K562 treated with DMSO at 1 percent for 24 hours (cell line): ENCODE data around the gene APLP2. TPM values are rescaled to one million over a fixed set of nuclear protein-coding genes. Genes with fewer than 3 reads are reported as not detected.

Experiments
- total RNA-seq: library from RNA; unstranded; fragments of 300-600 nt; gene quantifications from 2 replicates; pipeline ENCODE4 v1.2.3, GENCODE V29; 2022; ENCODE audit warnings: low read depth; ENCODE audit not compliant: insufficient read depth

APLP2 gene
- 204 and 217 TPM in 2 replicates for total RNA-seq

GRCh38 chr11:130069659-130070108 is at the start of gene APLP2:
APLP2 (plus strand) TSS chr11:130069894; CDS start chr11:130069978, 84 bp downstream.

GRCh38 chr11:130159657-130160497 is 90.2 kb downstream of the APLP2 start, which contains the start of gene ST14:
ST14 (plus strand) TSS chr11:130159782; CDS start chr11:130159980, 198 bp downstream.

Other genes with a start within 250 kb of the APLP2 start
- gene NFRKB, start 174.3 kb upstream of the APLP2 start, total RNA-seq, result 27.6 and 30.0 TPM in 2 replicates
- 3.6 TPM in 2 replicates for gene PRDM10, start 67.1 kb upstream of the APLP2 start, total RNA-seq
- 0.38 TPM in 1 of 2 replicates, not detected in the other for gene ST14, start 89.9 kb downstream of the APLP2 start, total RNA-seq
- 9.0 and 15.8 TPM in 2 replicates for gene ZBTB44, start 245.0 kb downstream of the APLP2 start, total RNA-seq